SJSA1 (cell line): ENCODE data around the gene RYR2. TPM values are rescaled to one million over a fixed set of nuclear protein-coding genes. Genes with fewer than 3 reads are reported as not detected.

Experiments used
- DNase-seq, 2 experiments: peaks; one replicate each; pipeline ENCODE4 v3.0.0-alpha.2; 2015 to 2020; ENCODE audit warnings: low spot score in 2 of 2, low read depth in 1 of 2
- H3K27ac ChIP-seq: fragments of 250-450 bp; sonication (Bioruptor Pico); 2 replicates; pipeline ENCODE4 v1.5.1; 2020; ENCODE audit warnings: mild to moderate bottlenecking, moderate library complexity
- H3K27me3 ChIP-seq: fragments of 250-450 bp; sonication (Bioruptor Pico); replicated peaks from 2 replicates; pipeline ENCODE4 v1.5.1; 2020; ENCODE audit warnings: mild to moderate bottlenecking, moderate library complexity
- H3K36me3 ChIP-seq: fragments of 250-450 bp; sonication (Bioruptor Pico); 2 replicates; pipeline ENCODE4 v1.5.1; 2020; ENCODE audit warnings: mild to moderate bottlenecking
- H3K4me1 ChIP-seq: fragments of 250-450 bp; sonication (Bioruptor Pico); replicated peaks from 2 replicates; pipeline ENCODE4 v1.6.1; 2021; ENCODE audit warnings: mild to moderate bottlenecking
- H3K4me3 ChIP-seq: fragments of 250-450 bp; sonication (Bioruptor Pico); 2 replicates; pipeline ENCODE4 v1.5.1; 2020; ENCODE audit warnings: mild to moderate bottlenecking
- H3K9me3 ChIP-seq: fragments of 250-450 bp; sonication (Bioruptor Pico); replicated peaks from 2 replicates; pipeline ENCODE4 v1.5.1; 2020; ENCODE audit warnings: mild to moderate bottlenecking
- total RNA-seq: library from RNA; depleted of rRNA; stranded (reverse); fragments of >200 nt; shearing (Covaris generic); gene quantifications from 2 replicates; pipeline ENCODE4 v1.2.3, GENCODE V29; 2014

RYR2 gene
- total RNA-seq, 1 experiment from 2014 or later, result not detected

- Histone ChIP-seq H3K36me3 (no peaks in the 10 kb centered on the region), H3K9me3 (no peaks in the 10 kb centered on the region), H3K27me3 (no peaks in the 10 kb centered on the region), H3K4me1 (no peaks in the 10 kb centered on the region), H3K27ac (no peak overlapping the region), H3K4me3 (no peak overlapping the region)
- no peak for DNase-seq
Observed at GRCh38 chr1:237071641-237072420, 29.8 kb downstream of the RYR2 start.

GRCh38 chr1:237074371-237075117, 32.6 kb downstream of the RYR2 start:
- H3K27me3 ChIP-seq, result no peaks in the 10 kb centered on the region
- no peak overlapping the region for H3K4me3 ChIP-seq
- H3K27ac ChIP-seq, result no peak overlapping the region
- DNase-seq, result no peak
- no peaks in the 10 kb centered on the region for H3K36me3 ChIP-seq
- H3K9me3 ChIP-seq, result no peaks in the 10 kb centered on the region
- no peaks in the 10 kb centered on the region for H3K4me1 ChIP-seq

- H3K4me3 ChIP-seq, result no peak overlapping the region
- H3K4me1 ChIP-seq, result no peaks in the 10 kb centered on the region
- no peaks in the 10 kb centered on the region for H3K9me3 ChIP-seq
- DNase-seq, result no peak
- H3K27ac ChIP-seq, result no peak overlapping the region
- no peaks in the 10 kb centered on the region for H3K27me3 ChIP-seq
- H3K36me3 ChIP-seq, result no peaks in the 10 kb centered on the region
Observed at GRCh38 chr1:237084341-237085077, 42.5 kb downstream of the RYR2 start.

- Histone ChIP-seq H3K27me3 (no peaks in the 10 kb centered on the region), H3K4me3 (no peak overlapping the region), H3K4me1 (no peaks in the 10 kb centered on the region), H3K36me3 (no peaks in the 10 kb centered on the region), H3K9me3 (no peaks in the 10 kb centered on the region), H3K27ac (no peak overlapping the region)
- DNase-seq, result no peak
Observed at GRCh38 chr1:237091691-237092090, 49.7 kb downstream of the RYR2 start.

GRCh38 chr1:237093691-237094090, 51.7 kb downstream of the RYR2 start:
- DNase-seq, result no peak

GRCh38 chr1:237098541-237098940, 56.6 kb downstream of the RYR2 start:
- Histone ChIP-seq H3K36me3 (no peaks in the 10 kb centered on the region), H3K4me1 (no peaks in the 10 kb centered on the region), H3K9me3 (no peaks in the 10 kb centered on the region; the same call in 1 of the 2 replicates), H3K27me3 (no peaks in the 10 kb centered on the region), H3K4me3 (no peak overlapping the region), H3K27ac (no peak overlapping the region)
- DNase-seq, result no peak

More at GRCh38 chr1:237093691-237094090, 51.7 kb downstream of the RYR2 start:
- Histone ChIP-seq H3K27me3 (no peaks in the 10 kb centered on the region), H3K9me3 (no peaks in the 10 kb centered on the region; the same call in 1 of the 2 replicates), H3K27ac (no peak overlapping the region), H3K4me1 (no peaks in the 10 kb centered on the region), H3K4me3 (no peak overlapping the region), H3K36me3 (no peaks in the 10 kb centered on the region)

- Histone ChIP-seq H3K9me3 (no peaks in the 10 kb centered on the region; the same call in 1 of the 2 replicates), H3K4me3 (no peak overlapping the region), H3K36me3 (no peaks in the 10 kb centered on the region), H3K27me3 (no peaks in the 10 kb centered on the region), H3K4me1 (no peaks in the 10 kb centered on the region), H3K27ac (no peak overlapping the region)
- DNase-seq, result no peak
Observed at GRCh38 chr1:237103021-237103420, 61.0 kb downstream of the RYR2 start.

- no peak overlapping the region for H3K27ac ChIP-seq
- no peaks in the 10 kb centered on the region for H3K4me1 ChIP-seq
- no peaks in the 10 kb centered on the region for H3K9me3 ChIP-seq
- no peaks in the 10 kb centered on the region for H3K27me3 ChIP-seq
- H3K36me3 ChIP-seq, result no peaks in the 10 kb centered on the region
- H3K4me3 ChIP-seq, result no peak overlapping the region
- no peak for DNase-seq
Observed at GRCh38 chr1:237104096-237104495, 62.1 kb downstream of the RYR2 start.

GRCh38 chr1:237105826-237106225, 63.8 kb downstream of the RYR2 start:
- DNase-seq, result no peak
- Histone ChIP-seq H3K27me3 (no peaks in the 10 kb centered on the region), H3K27ac (no peak overlapping the region), H3K4me1 (no peaks in the 10 kb centered on the region), H3K36me3 (no peaks in the 10 kb centered on the region), H3K4me3 (no peak overlapping the region), H3K9me3 (no peaks in the 10 kb centered on the region)

- H3K27ac ChIP-seq, result no peak overlapping the region
- no peak for DNase-seq
- H3K4me3 ChIP-seq, result no peak overlapping the region
- no peaks in the 10 kb centered on the region for H3K9me3 ChIP-seq
- H3K27me3 ChIP-seq, result no peaks in the 10 kb centered on the region
- H3K36me3 ChIP-seq, result no peaks in the 10 kb centered on the region
- no peaks in the 10 kb centered on the region for H3K4me1 ChIP-seq
Observed at GRCh38 chr1:237108297-237109040, 66.5 kb downstream of the RYR2 start.

- DNase-seq, result no peak
- Histone ChIP-seq H3K4me1 (no peaks in the 10 kb centered on the region), H3K27me3 (no peaks in the 10 kb centered on the region)
Observed at GRCh38 chr1:237111807-237112206, 69.8 kb downstream of the RYR2 start.

GRCh38 chr1:237112663-237113062, 70.7 kb downstream of the RYR2 start:
- H3K4me3 ChIP-seq, result no peak overlapping the region
- no peaks in the 10 kb centered on the region for H3K27me3 ChIP-seq
- no peaks in the 10 kb centered on the region for H3K36me3 ChIP-seq
- H3K4me1 ChIP-seq, result no peaks in the 10 kb centered on the region
- no peaks in the 10 kb centered on the region for H3K9me3 ChIP-seq
- H3K27ac ChIP-seq, result no peak overlapping the region
- DNase-seq, result no peak

More at GRCh38 chr1:237111807-237112206, 69.8 kb downstream of the RYR2 start:
- H3K4me3 ChIP-seq, result no peak overlapping the region
- no peaks in the 10 kb centered on the region for H3K9me3 ChIP-seq
- H3K27ac ChIP-seq, result no peak overlapping the region
- no peaks in the 10 kb centered on the region for H3K36me3 ChIP-seq

GRCh38 chr1:237115035-237115434, 73.1 kb downstream of the RYR2 start:
- Histone ChIP-seq H3K9me3 (no peaks in the 10 kb centered on the region), H3K4me3 (no peak overlapping the region), H3K4me1 (no peaks in the 10 kb centered on the region), H3K36me3 (no peaks in the 10 kb centered on the region), H3K27me3 (no peaks in the 10 kb centered on the region), H3K27ac (no peak overlapping the region)
- DNase-seq, result no peak
